HG02588 (cell line): ENCODE measurements around the gene KLK2.

Source experiments
- ATAC-seq: cut with Tn5 transposase; IDR thresholded peaks from one replicate; pipeline ENCODE4 v1.9.1; 2021; ENCODE audit warnings: mild to moderate bottlenecking, moderate library complexity; ENCODE audit not compliant: unreplicated experiment

Gene KLK2

GRCh38 chr19:50921426-50922316, 48.4 kb downstream of the KLK2 start:
- no peak for ATAC-seq

GRCh38 chr19:50922317-50922853, 49.1 kb downstream of the KLK2 start:
- ATAC-seq: no peak

GRCh38 chr19:50924586-50924985, 51.3 kb downstream of the KLK2 start:
- no peak for ATAC-seq

- no peak for ATAC-seq
Measured at GRCh38 chr19:50925734-50926133, 52.5 kb downstream of the KLK2 start.

- ATAC-seq: no peak
Measured at GRCh38 chr19:50926144-50926543, 52.9 kb downstream of the KLK2 start.

GRCh38 chr19:50928831-50929230, 55.6 kb downstream of the KLK2 start:
- no peak for ATAC-seq
